Erythroblast (primary cell): ENCODE measurements around the gene MID1IP1.

Experiments
- DNase-seq, 2 experiments: peaks; one replicate each; lab custom pipeline; 2025; lab: John Stamatoyannopoulos, UW
- GATA1 ChIP-seq: IDR thresholded peaks from 2 replicates; pipeline ENCODE4 v1.6.1; 2011; ENCODE audit warnings: low read depth, mild to moderate bottlenecking, control low read depth, low read length, moderate library complexity
- POLR2A ChIP-seq: IDR thresholded peaks from 2 replicates; pipeline ENCODE4 v1.6.1; 2011; ENCODE audit warnings: mild to moderate bottlenecking, low read length

Gene MID1IP1

DNA sequence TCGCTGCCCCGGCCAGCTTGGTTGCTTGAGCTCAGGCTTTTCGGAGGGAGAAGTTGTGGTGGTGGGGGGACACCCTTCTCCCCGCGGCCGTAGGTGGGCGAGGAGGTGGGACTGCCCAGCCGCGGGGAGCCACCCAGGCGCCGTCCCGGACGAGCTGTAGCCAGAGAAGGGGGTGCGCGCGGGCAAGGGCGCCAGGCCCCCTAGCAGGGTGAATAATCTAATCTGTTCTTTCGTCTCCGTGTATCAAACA, 3.1 kb downstream of the MID1IP1 start:
- TF ChIP-seq POLR2A (peak; percentile 61), GATA1 (no peak)
- peak in 1 of 2 experiments; percentile 64 for DNase-seq

GRCh38 chrX:38804682-38805431, 3.6 kb downstream of the MID1IP1 start:
- DNase-seq = peak; percentile 58 to 71
- TF ChIP-seq POLR2A (no peak), GATA1 (no peak)

- peak; percentile 85 to 90 for DNase-seq
- peak; percentile 51 for TF ChIP-seq POLR2A
- no peak for TF ChIP-seq GATA1
These were observed 4.5 kb downstream of the MID1IP1 start for GRCh38 chrX:38805432-38806389.

DNA sequence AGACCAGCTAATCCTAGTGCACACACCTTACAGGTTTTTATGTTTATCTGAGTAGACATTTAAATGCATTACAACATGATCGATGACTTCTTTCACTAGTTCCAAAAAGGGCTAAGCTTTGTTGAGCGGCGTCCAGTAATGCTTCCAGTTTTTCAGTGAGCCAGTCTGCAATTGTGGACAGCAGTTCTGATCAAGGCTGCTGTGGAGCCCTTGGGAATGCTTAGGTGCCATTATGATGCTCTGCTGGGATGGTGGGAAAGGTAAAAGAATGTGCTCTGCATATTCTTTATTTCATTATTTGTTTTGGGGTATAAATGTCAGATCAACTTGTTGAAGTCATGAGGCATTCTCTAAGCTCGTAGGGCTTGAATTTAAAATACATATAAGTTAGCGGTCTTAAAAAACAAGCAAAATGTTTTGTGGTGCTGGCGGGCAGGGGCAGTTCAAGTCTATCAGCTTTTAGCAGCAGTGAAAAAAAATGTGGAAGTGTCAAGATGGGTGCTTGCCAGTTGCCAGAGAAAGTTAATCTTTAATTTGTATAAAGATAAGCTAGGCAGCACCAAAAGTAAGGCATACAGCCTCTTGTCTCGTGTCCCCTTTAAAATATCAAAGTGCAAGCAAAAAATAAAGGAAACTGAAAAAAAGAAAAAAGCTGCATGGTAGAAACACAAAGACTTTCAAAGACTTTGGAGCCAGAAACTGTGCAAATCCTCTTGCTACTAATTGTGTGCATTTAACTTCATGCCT, 5.8 kb downstream of the MID1IP1 start:
- TF ChIP-seq POLR2A (peak; percentile 60), GATA1 (no peak)
- peak; percentile 77 to 88 for DNase-seq

DNA sequence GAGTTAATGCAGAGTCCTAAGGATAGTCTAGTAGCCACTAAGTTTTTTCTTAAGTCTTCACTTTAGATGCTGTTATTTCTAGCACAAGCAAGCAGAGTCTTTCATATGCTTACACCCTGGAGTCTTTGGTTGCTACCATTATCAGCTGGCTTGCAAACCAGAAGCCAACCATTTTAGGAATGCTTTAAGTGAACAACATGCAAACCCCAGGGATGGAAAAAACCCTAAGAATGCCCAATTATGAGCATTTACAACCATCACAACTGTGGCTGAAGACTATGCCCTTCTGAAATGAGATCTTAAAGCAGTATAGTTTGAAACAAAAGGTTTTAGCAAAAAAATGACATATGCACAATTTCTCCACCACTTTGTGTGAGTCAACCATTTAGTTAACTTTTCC, 6.6 kb downstream of the MID1IP1 start:
- no peak for TF ChIP-seq GATA1
- no peak for TF ChIP-seq POLR2A
- peak; percentile 15 to 18 for DNase-seq

DNA sequence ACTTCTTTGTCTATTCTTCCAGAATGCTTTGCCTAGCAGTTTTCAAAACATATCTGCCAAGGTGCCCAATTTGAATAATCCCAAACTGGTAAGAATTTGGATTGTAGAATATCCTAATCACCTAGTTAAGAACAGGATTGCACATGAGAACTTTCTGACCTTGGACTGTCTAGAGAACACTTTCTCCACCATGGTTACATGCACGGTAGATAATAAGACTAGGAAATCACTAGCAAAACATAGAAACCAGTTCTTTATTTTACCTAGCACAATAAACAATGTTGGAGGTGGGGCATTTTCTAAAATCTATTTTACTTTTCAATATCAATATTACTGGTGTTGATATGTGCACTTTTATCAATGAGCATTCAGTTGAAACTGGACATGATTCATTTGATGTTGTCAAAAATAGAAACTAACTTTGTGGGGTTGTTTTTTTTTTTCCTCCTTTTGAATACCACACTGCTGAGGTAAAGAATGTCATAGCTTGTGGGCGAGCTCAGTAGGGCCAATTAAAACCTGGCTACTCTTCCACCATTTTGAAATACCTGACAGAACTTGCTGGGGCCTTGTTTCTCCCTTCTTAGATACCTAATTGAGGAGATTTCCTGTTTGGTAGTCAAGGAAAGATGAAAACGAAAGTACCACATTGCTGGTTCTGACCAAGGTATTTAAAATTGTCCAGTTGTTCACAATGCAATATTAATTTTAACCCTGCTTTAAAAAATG, 10.4 kb downstream of the MID1IP1 start:
- TF ChIP-seq GATA1 (no peak), POLR2A (no peak)
- no peak for DNase-seq

DNA sequence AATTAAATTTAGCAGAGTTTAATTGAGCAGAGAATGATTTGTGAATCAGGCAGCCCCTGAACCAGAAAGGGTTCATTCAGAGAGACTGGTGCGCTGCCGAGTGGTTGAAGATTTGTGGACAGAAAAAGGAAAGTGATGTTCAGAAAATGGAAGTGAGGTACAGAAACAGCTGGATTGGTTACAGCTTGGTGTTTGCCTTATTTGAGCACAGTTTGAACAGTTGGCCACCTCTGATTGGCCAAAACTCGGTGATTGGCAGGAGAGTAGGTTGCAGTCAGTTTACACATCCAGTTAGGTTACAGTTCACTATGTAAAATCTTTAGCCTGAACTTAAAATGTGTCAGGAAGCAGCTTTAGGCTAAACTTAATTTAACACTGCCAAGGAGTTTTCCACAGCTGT, 14.9 kb downstream of the MID1IP1 start:
- no peak for TF ChIP-seq GATA1
- TF ChIP-seq POLR2A = no peak
- DNase-seq = no peak

- DNase-seq = no peak
- TF ChIP-seq POLR2A (no peak), GATA1 (no peak)
These were observed 15.9 kb downstream of the MID1IP1 start for GRCh38 chrX:38817004-38817703.

DNA sequence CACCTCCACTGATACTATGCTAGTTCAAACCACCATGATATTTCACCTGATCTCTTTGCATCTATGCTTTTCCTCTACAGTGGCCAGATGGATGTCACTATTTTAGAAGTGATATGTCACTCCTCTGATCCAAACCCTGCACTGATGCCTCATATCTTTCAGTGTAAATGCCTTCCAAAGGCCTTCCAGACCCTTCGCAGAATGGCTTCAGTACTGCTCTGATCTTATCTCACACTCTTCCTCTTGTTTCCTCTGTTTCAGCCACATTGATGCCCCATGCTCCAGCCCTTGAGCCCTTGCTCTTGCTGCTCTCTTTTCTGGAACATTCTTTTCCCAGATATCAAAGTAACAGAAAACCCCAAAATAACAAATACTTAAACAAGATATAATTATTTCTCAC, 17.9 kb downstream of the MID1IP1 start:
- TF ChIP-seq GATA1 (no peak), POLR2A (no peak)
- DNase-seq = no peak

DNA sequence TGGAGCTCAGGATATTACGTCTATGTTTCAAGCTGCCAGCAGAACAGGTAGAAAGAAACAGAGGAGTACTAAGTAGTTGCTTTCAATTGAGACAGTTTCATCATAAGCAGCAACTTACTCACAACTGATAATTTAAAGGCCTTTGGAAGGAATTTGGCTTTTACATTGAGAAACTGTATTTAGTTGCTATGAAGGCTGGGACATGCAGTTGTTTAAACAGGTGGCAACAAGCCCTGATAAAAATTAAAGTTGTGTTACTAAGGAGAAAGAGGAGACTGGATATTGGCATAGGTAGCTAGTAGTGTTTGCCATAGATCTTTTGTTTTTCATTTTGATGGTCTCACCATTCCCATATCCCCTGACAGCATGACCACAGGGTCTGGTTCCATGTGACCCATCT, 18.4 kb downstream of the MID1IP1 start:
- TF ChIP-seq GATA1 (no peak), POLR2A (no peak)
- no peak for DNase-seq

GRCh38 chrX:38820751-38821150, 19.5 kb downstream of the MID1IP1 start:
- TF ChIP-seq POLR2A = no peak
- no peak for TF ChIP-seq GATA1
- no peak for DNase-seq

- no peak for DNase-seq
- TF ChIP-seq GATA1 (no peak), POLR2A (no peak)
These were observed 22.9 kb downstream of the MID1IP1 start for GRCh38 chrX:38824176-38824575.
